HG03139 (cell line): ENCODE results near the gene C1QTNF6.

Experiments used
- ATAC-seq: cut with Tn5 transposase; IDR thresholded peaks from one replicate; pipeline ENCODE4 v1.9.1; 2021; ENCODE audit not compliant: unreplicated experiment

The C1QTNF6 gene

DNA sequence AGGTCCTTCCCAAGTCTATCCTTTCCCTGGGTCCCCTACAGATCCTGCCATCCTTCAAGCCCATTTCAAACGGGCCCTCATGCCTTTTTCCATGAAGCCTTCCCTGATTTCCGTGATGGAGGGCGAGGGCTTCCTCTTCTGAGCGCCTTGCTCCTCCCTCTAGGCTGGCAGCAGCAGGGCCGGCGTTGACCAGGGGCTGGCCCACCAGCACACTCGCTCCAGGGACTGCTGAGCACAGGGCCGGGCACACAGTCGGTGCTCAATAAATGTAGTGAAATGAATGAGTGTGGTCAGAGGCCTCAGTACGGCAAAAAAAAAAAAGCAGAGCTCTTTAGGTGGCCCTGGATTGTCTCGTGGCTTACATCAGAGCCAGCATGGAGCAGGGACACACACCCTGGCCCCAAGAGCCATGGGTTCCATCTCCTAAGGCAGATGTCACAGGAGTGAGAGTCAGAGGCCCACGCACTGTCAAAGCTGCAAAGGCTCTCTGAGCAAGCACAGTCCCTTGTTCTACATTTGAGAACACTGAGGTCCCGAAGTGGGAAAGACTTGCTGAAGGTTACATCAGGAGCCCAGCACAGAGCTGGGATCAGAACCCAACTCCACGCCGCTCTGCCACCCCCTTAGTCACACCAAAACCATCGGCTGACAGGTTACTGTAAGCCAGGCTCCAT lies 41.4 kb downstream of the C1QTNF6 start:
- no peak for ATAC-seq

DNA sequence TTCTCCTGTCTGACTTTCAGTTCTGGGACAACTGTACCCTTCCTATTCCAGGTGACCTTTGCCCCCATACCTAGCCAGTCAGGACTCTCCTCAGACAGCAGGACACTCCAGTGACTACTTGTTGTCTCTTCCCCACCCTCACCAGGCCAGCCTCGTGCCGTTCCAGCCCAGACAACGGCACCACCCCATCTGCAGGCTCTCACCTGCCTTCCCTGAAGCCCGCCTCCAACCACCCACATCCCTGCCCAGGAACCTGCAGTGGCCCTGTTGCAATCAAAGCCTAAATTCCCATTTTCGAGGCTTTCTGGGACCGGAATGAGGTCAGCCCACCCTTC lies 42.0 kb downstream of the C1QTNF6 start:
- no peak for ATAC-seq

DNA sequence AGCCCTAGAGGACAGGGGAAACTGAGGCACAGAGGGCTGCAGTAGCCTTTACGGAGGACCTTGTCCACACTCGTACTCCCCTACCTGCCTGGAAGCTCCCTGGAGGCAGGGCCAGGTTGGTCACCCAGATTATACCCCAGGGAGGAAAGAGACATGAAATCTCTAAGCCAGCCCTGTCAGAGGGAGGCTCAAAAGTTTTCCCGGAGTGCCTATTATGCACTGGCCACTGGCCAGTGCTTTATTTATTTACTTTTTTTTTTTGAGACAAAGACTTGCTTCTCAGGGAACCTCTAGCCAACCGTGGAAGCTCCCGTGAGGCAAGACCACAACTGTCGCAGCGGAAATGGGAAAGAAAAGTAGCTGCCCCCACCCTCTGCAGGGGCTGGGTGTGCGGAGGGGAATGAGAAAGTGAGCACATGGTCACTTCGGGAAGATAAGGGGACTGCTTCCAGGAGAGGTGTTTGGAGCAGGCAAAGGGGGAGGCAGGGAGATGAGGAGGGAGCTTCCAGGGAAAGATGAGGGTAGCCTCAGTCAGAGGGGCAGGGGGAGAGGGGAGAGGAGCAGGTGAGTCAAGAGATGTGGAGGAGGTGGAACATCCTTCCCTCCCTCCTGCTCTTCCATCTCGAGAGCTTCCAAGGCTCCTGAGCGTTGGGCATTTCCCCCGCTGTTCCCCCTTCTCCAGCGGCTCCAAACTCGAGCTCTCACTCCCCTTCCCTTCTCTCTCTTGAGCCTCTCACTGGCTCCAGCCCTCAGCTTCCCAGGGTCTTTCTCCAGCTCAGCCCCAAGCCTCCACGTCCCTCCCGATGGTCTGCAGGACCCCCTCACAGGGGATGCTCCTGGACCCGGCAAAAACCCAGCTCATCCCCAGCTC lies 42.6 kb downstream of the C1QTNF6 start:
- ATAC-seq = no peak

- no peak for ATAC-seq
These were observed 43.9 kb downstream of the C1QTNF6 start for GRCh38 chr22:37144180-37144554.

DNA sequence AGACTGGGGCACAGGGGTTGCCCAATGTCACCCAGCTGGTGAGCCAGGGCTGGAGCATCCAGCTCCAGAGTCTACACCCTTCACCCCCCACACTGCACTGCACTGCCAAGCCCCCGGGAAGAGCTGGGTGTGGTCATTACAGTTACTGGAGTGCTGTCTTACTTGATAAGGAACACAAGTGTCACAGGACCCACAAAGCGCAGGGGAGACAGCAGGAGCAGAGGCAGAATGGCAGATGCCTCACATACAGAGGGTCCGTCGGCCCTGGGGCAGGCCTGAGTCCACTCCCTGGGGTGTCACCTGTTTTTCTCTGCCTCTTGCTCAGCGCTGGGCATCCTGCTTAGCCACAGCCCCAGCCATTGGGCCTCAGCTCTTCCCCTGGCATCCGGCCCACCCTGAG lies 46.1 kb downstream of the C1QTNF6 start:
- no peak for ATAC-seq

- ATAC-seq = no peak
These were observed 46.6 kb downstream of the C1QTNF6 start for GRCh38 chr22:37141476-37141875.

GRCh38 chr22:37140686-37141323 lies 47.2 kb downstream of the C1QTNF6 start:
- ATAC-seq = no peak

- no peak for ATAC-seq
These were observed 48.3 kb downstream of the C1QTNF6 start for GRCh38 chr22:37139762-37140161.

- no peak for ATAC-seq
These were observed 49.0 kb downstream of the C1QTNF6 start for GRCh38 chr22:37138849-37139561.

GRCh38 chr22:37137903-37138665 lies 50.0 kb downstream of the C1QTNF6 start:
- no peak for ATAC-seq

- ATAC-seq = no peak
These were observed 50.9 kb downstream of the C1QTNF6 start for GRCh38 chr22:37137131-37137530.

- ATAC-seq = no peak
These were observed 53.0 kb downstream of the C1QTNF6 start for GRCh38 chr22:37135023-37135422.

- no peak for ATAC-seq
These were observed 54.6 kb downstream of the C1QTNF6 start for GRCh38 chr22:37133304-37134018.

- ATAC-seq = no peak
These were observed 55.3 kb downstream of the C1QTNF6 start for GRCh38 chr22:37132773-37133172.
